H1 (cell line): ENCODE results near the gene EPHA2. TPM values are rescaled to one million over a fixed set of nuclear protein-coding genes. Genes with fewer than 3 reads are reported as not detected.
"Not testable (repeated sequence)": the region's sequence is repeated elsewhere in the genome, so short reads cannot be mapped to it uniquely, and the experiment has no call there.

Experiments
- CTCF ChIA-PET: fragments of 300-600 bp; sonication (Branson Sonifier 250); formaldehyde crosslinking; loops from one replicate; lab custom pipeline; 2021; ENCODE audit not compliant: partially characterized antibody; lab: Charles Lee
- POLR2A ChIA-PET: fragments of 300-600 bp; sonication (Branson Sonifier 250); formaldehyde crosslinking; loops from one replicate; lab custom pipeline; 2021; ENCODE audit warnings: inconsistent platforms; ENCODE audit not compliant: partially characterized antibody; lab: Charles Lee
- DNase-seq, 2 experiments: peaks; one replicate each; pipeline versions ENCODE4 v3.0.0 to v3.0.0-alpha.2; 2010 to 2022; ENCODE audit warnings: low spot score in 2 of 2, low read depth in 1 of 2, mixed read lengths in 1 of 2
- FAIRE-seq: peaks from 2 replicates; lab custom pipeline; 2011; peaks lifted over from hg19 to GRCh38; lab: Jason Lieb, UNC
- H2AFZ ChIP-seq: 2 replicates; pipeline ENCODE4 v1.8.1; 2012; ENCODE audit warnings: low read length, inconsistent platforms
- H2AK5ac ChIP-seq: 2 replicates; pipeline ENCODE4 v1.6.1; 2013; ENCODE audit warnings: low read depth, low read length
- H2BK120ac ChIP-seq: replicated peaks from 2 replicates; pipeline ENCODE3; 2013; ENCODE audit warnings: low read depth, low read length, inconsistent platforms
- H2BK12ac ChIP-seq: 2 replicates; pipeline ENCODE4 v1.6.1; 2013; ENCODE audit warnings: low read depth, low read length
- H2BK15ac ChIP-seq: 2 replicates; pipeline ENCODE4 v1.6.1; 2013; ENCODE audit warnings: low read length
- H2BK20ac ChIP-seq: 2 replicates; pipeline ENCODE4 v1.6.1; 2013; ENCODE audit warnings: low read length
- H2BK5ac ChIP-seq: 2 replicates; pipeline ENCODE4 v1.6.1; 2013; ENCODE audit warnings: low read depth, low read length
- H3K14ac ChIP-seq: 2 replicates; pipeline ENCODE4 v1.6.1; 2013; ENCODE audit warnings: inconsistent platforms; ENCODE audit not compliant: insufficient read length
- H3K18ac ChIP-seq: 2 replicates; pipeline ENCODE4 v1.6.1; 2013; ENCODE audit warnings: low read length; ENCODE audit errors: extremely low read depth
- H3K23ac ChIP-seq: 2 replicates; pipeline ENCODE4 v1.6.1; 2013; ENCODE audit warnings: inconsistent platforms; ENCODE audit not compliant: insufficient read length
- H3K23me2 ChIP-seq: 2 replicates; pipeline ENCODE4 v1.6.1; 2013; ENCODE audit warnings: low read depth, low read length
- H3K27ac ChIP-seq: 2 replicates; pipeline ENCODE4 v1.6.1; 2011; ENCODE audit warnings: low read depth, low read length, inconsistent platforms
- H3K27me3 ChIP-seq, 4 experiments: replicated peaks in 1 of 4; 1 replicate in 1 of 4; 2 replicates in 3 of 4; pipeline versions ENCODE4 v1.6.1 to v1.8.1; 2011 to 2013; ENCODE audit warnings: low read length in 3 of 4, mild to moderate bottlenecking in 3 of 4, inconsistent platforms in 2 of 4, mixed read lengths in 2 of 4, moderate library complexity in 1 of 4; ENCODE audit not compliant: control insufficient read depth in 3 of 4, insufficient read depth in 3 of 4; ENCODE audit errors: extremely low read depth in 1 of 4
- H3K36me3 ChIP-seq, 4 experiments: 2 replicates each; pipeline versions ENCODE4 v1.6.1 to v1.8.1; 2011 to 2013; ENCODE audit warnings: mild to moderate bottlenecking in 4 of 4, low read length in 3 of 4, moderate library complexity in 2 of 4, control low read depth in 1 of 4, inconsistent platforms in 1 of 4; ENCODE audit not compliant: insufficient read depth in 4 of 4, control insufficient read depth in 2 of 4
- H3K4ac ChIP-seq: replicated peaks from 2 replicates; pipeline ENCODE3; 2013; ENCODE audit warnings: low read length, low read depth, mixed read lengths, inconsistent platforms; ENCODE audit not compliant: insufficient read length
- H3K4me1 ChIP-seq, 4 experiments: replicated peaks in 1 of 4; 1 replicate in 1 of 4; 2 replicates in 3 of 4; pipeline versions ENCODE4 v1.6.1 to v1.8.1; 2011 to 2013; ENCODE audit warnings: low read length in 3 of 4, inconsistent platforms in 2 of 4, mixed read lengths in 1 of 4; ENCODE audit not compliant: insufficient read depth in 4 of 4, control insufficient read depth in 3 of 4
- H3K4me2 ChIP-seq, 2 experiments: 2 replicates each; pipeline versions ENCODE4 v1.6.1 to v1.8.1; 2011 to 2013; ENCODE audit warnings: low read depth in 2 of 2, low read length in 2 of 2, control low read depth in 1 of 2, inconsistent platforms in 1 of 2, mild to moderate bottlenecking in 1 of 2; ENCODE audit not compliant: insufficient read depth in 1 of 2
- H3K4me3 ChIP-seq, 4 experiments: fragments of 200-600, 300-600 bp in 1 of 4; sonication (generic), shearing (Covaris generic), sonication (Bioruptor Twin) in 1 of 4; 2 replicates each; pipeline versions ENCODE4 v1.5.1 to v1.8.1; 2011 to 2016; ENCODE audit warnings: low read length in 4 of 4, low read depth in 3 of 4, control low read depth in 2 of 4, inconsistent platforms in 2 of 4, mild to moderate bottlenecking in 2 of 4, mixed read lengths in 1 of 4, moderate library complexity in 1 of 4; ENCODE audit not compliant: insufficient read depth in 2 of 4; ENCODE audit errors: extremely low read depth in 1 of 4
- H3K56ac ChIP-seq: replicated peaks from 2 replicates; pipeline ENCODE3; 2013; ENCODE audit warnings: low read depth, mild to moderate bottlenecking, mixed read lengths, low read length, inconsistent platforms; ENCODE audit not compliant: insufficient read length
- H3K79me1 ChIP-seq: 2 replicates; pipeline ENCODE4 v1.6.1; 2013; ENCODE audit warnings: low read depth, low read length, control low read depth
- H3K79me2 ChIP-seq, 2 experiments: 2 replicates each; pipeline versions ENCODE4 v1.6.1 to v1.8.1; 2012 to 2013; ENCODE audit warnings: low read length in 2 of 2, mild to moderate bottlenecking in 2 of 2, inconsistent platforms in 1 of 2; ENCODE audit not compliant: insufficient read depth in 2 of 2, control insufficient read depth in 1 of 2
- H3K9ac ChIP-seq, 4 experiments: replicated peaks in 1 of 4; 1 replicate in 1 of 4; 2 replicates in 3 of 4; pipeline versions ENCODE4 v1.6.1 to v1.8.1; 2011 to 2013; ENCODE audit warnings: low read depth in 3 of 4, low read length in 3 of 4, control low read depth in 2 of 4, mild to moderate bottlenecking in 2 of 4, moderate library complexity in 2 of 4, inconsistent platforms in 1 of 4; ENCODE audit errors: extremely low read depth in 1 of 4
- H3K9me3 ChIP-seq, 2 experiments: 2 replicates each; pipeline versions ENCODE4 v1.6.1 to v1.8.1; 2012 to 2013; ENCODE audit warnings: mild to moderate bottlenecking in 2 of 2, moderate library complexity in 2 of 2, control low read depth in 1 of 2, inconsistent platforms in 1 of 2, low read depth in 1 of 2, low read length in 1 of 2, mixed read lengths in 1 of 2; ENCODE audit not compliant: insufficient read depth in 2 of 2
- H4K20me1 ChIP-seq, 2 experiments: replicated peaks in 1 of 2; 2 replicates each; pipeline versions ENCODE3 to v1.8.1; 2011 to 2013; ENCODE audit warnings: inconsistent platforms in 2 of 2, low read length in 2 of 2, mild to moderate bottlenecking in 1 of 2; ENCODE audit not compliant: insufficient read depth in 2 of 2, control insufficient read depth in 1 of 2
- H4K5ac ChIP-seq: 2 replicates; pipeline ENCODE4 v1.6.1; 2013; ENCODE audit warnings: low read length, low read depth, mixed read lengths, inconsistent platforms; ENCODE audit not compliant: insufficient read length
- H4K8ac ChIP-seq: 2 replicates; pipeline ENCODE4 v1.8.0; 2013; ENCODE audit warnings: mild to moderate bottlenecking, moderate library complexity, low read length, inconsistent platforms; ENCODE audit not compliant: insufficient read depth; ENCODE audit errors: extremely low read depth
- H4K91ac ChIP-seq: replicated peaks from 2 replicates; pipeline ENCODE3; 2013; ENCODE audit warnings: low read length, mixed read lengths, inconsistent platforms; ENCODE audit not compliant: insufficient read length
- RAD21 ChIP-seq, 2 experiments: IDR thresholded peaks in 1 of 2; conservative IDR thresholded peaks in 1 of 2; 2 replicates each; pipeline ENCODE4 v1.6.1; 2011; ENCODE audit warnings: low read depth in 2 of 2, low read length in 2 of 2, improper control_type of control experiment in 1 of 2, inconsistent platforms in 1 of 2, mild to moderate bottlenecking in 1 of 2, moderate library complexity in 1 of 2
- SP1 ChIP-seq: IDR thresholded peaks from 2 replicates; pipeline ENCODE4 v1.6.1; 2011; ENCODE audit warnings: low read depth, low read length
- WGBS, 2 experiments: shearing (Covaris generic) in 1 of 2; methylation state at CpG; one replicate each; pipeline versions ENCODE4 v1.1.6 to v1.1.7; 2013 to 2015; ENCODE audit warnings: low lambda C conversion rate in 2 of 2, mixed read lengths in 2 of 2, inconsistent platforms in 1 of 2, low coverage in 1 of 2, missing lambda C conversion rate in 1 of 2; ENCODE audit not compliant: insufficient replicate concordance in 2 of 2, insufficient coverage in 1 of 2, insufficient read length in 1 of 2; ENCODE audit errors: extremely low coverage in 1 of 2, missing lambda C conversion rate in 1 of 2; 5-methylcytosine and 5-hydroxymethylcytosine counted together
- polyA plus RNA-seq, 7 experiments: library from polyadenylated mRNA; depleted of rRNA in 3 of 7; stranded (reverse) in 5 of 7; unstranded in 2 of 7; fragments of >200 nt in 5 of 7; fragments of 200-250 nt in 2 of 7; gene quantifications; 1 replicate in 5 of 7; 2 replicates in 1 of 7; 4 replicates in 1 of 7; pipeline versions ENCODE4 v1.2.1 to v1.2.3, GENCODE V29; 2011 to 2013; ENCODE audit warnings: missing spikeins in 2 of 7, mixed read lengths in 2 of 7
- total RNA-seq: library from RNA; stranded (reverse); fragmentation: NEBNext Ultra II Directional; extraction: Animal tissue kit (Norgen Biotek cat#: 25700); gene quantifications from 2 replicates; pipeline ENCODE4 v1.2.1, GENCODE V29; 2021

EPHA2 gene
- total and polyA plus RNA-seq, 2 of the 8 experiments (the other 6 are each of a cell fraction or from before 2014, with no cell fraction given): 26.8 to 33.6 TPM

GRCh38 chr1:16168144-16168495, 12.3 kb upstream of the EPHA2 start:
- not testable (repeated sequence) for H3K9ac ChIP-seq, H3K79me1 ChIP-seq, H3K27ac ChIP-seq, H3K56ac ChIP-seq, H4K8ac ChIP-seq, DNase-seq, H4K5ac ChIP-seq, H3K27me3 ChIP-seq, H3K14ac ChIP-seq, H2AK5ac ChIP-seq, H3K4ac ChIP-seq, H2BK120ac ChIP-seq, H3K23ac ChIP-seq, H2BK20ac ChIP-seq, H2BK15ac ChIP-seq, H2AFZ ChIP-seq, H3K23me2 ChIP-seq, H3K79me2 ChIP-seq, FAIRE-seq, H3K18ac ChIP-seq, H3K36me3 ChIP-seq, H4K20me1 ChIP-seq, H3K9me3 ChIP-seq
- peak overlapping the region; percentile 59 to 76 for H3K4me2 ChIP-seq
- WGBS, 2 experiments: 55% methylated on average over 10 of the region's 10 CpGs; no CpG with 5 or more reads in 1 of the 2 experiments
- 0 out of 2 replicates have a peak overlapping the region, but pooled peaks have one; percentile 23 for H2BK12ac ChIP-seq
- H3K4me3 ChIP-seq: peak overlapping the region in 2 of 4 experiments; percentile 40 to 68; a peak in 4 of 8 replicates
- CTCF ChIA-PET: interaction anchor here (0.6 to 2.5 kb wide), 10 partner anchors 12 to 792 kb away, joined by 3 to 20 read pairs (median 4); partner anchors contain the start of gene EPHA2
- peaks cover 4 to 22% (median 13%) of the 10 kb centered on the region in 4 experiments for H3K4me1 ChIP-seq
- H4K91ac ChIP-seq: peak overlapping the region; percentile 61
- H2BK5ac ChIP-seq: peak overlapping the region; percentile 78; the same call in 1 of the 2 replicates
- TF ChIP-seq SP1 (0 out of 2 replicates have a peak, but pooled peaks have one; percentile 0), RAD21 (IDR thresholded peaks at IDR 0.05 in 1 of 2, conservative IDR thresholded peaks at IDR 0.05 in 1 of 2; ENCODE audit: low read depth in 2 of 2, low read length in 2 of 2) (peak in 1 of 2 experiments; percentile 9; a peak in 2 of 4 replicates)
- POLR2A ChIA-PET: interaction anchor here (0.9 to 9.1 kb wide), 12 partner anchors 13 to 199 kb away, joined by 3 to 104 read pairs (median 4); partner anchors contain the start of genes EPHA2, FAM131C and SZRD1
